Measurements from ENCODE around the gene PRXL2B. TPM values are rescaled to one million over a fixed set of nuclear protein-coding genes. Genes with fewer than 3 reads are reported as not detected.

PRXL2B gene
- total RNA-seq, 2 donors from 2014 or later, result 20.3 to 25.8 TPM

DNA sequence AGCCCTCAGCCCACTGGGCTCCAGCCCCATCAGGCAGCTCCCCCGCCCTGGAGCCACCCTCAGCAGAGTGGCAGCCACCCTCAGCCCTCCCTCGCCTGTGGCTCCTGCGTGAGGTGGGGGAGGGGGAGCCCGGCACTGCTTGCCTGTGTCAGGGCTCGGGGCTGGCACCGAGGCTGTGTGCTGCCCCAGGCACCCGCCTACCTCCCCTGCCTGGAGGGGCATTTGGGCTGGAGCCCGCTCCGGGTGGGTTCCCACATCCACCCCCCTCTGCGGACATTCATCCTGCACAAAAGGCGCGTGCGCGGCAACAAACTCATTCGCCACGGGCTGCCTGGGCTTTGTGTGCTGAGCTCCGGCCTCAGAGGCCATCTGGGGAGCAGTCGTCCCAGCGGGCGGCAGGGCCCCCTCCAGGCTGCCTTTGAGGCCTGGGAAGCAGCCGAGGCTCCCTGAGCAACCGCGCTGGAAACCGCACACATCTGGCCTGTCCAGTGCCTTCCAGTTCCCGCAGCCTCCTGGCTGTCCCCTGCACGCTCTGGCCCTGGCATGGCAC lies 43.0 kb upstream of the PRXL2B start:
- H3K27ac ChIP-seq, result no peak overlapping the region
- no peak for DNase-seq (ENCODE audit: low spot score)
- H3K4me1 ChIP-seq (replicated peaks), result peaks cover 20% of the 10 kb centered on the region

DNA sequence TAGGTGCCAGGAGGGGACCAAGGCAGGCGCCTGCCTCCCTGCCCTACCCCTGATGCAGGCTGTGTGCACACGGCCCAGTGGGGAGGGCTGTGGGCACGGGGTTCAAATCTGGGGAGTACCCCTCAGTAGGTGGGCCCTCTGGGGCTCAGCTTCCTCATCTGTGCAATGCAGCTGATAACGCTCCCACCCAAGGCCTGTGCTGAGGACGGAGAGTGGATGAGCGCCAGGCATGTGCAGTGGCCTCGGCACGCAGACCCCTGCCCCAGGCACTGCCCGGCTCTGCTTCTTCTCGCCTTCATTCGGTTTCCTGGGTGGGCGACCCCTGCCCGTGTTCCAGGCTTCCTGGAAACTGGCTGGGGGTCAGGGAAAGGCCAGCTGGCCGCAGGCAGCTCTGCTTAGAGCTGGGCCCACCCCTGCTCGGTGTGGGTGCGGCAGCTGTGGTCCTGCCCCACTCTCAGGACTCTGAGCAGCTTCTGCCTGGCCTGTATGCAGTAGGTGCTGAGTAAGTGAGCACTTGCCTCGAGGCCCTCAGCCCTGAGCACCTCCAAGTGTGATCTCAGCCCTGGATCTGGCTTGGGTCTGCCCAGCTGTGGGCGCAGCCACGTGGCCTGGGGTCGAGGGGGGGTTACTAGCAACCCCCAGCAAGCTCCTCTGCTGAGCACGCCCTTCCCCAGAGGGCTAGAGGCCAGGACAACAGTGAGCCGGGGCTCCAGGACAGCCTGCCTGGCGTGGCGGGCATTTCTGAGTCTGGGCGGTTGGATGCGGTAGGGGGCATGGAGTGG lies 42.3 kb upstream of the PRXL2B start:
- Histone ChIP-seq H3K9me3 (no peaks in the 10 kb centered on the region), H3K4me3 (no peak overlapping the region), H3K4me1 (replicated peaks) (peaks cover 25% of the 10 kb centered on the region), H3K36me3 (no peaks in the 10 kb centered on the region), H3K27me3 (replicated peaks; ENCODE audit: insufficient read depth) (no peaks in the 10 kb centered on the region), H3K27ac (peak overlapping the region in 1 of 2 donors; percentile 99)
- 69% methylated on average over 23 of the region's 26 CpGs for WGBS
- intact Hi-C loops (cut with DNase I), result no loop called here
- TF ChIP-seq POLR2AphosphoS5 (IDR thresholded peaks at IDR 0.05) (no peak), POLR2A (IDR thresholded peaks at IDR 0.05) (no peak)
- TF ChIP-seq, protein P1, sequence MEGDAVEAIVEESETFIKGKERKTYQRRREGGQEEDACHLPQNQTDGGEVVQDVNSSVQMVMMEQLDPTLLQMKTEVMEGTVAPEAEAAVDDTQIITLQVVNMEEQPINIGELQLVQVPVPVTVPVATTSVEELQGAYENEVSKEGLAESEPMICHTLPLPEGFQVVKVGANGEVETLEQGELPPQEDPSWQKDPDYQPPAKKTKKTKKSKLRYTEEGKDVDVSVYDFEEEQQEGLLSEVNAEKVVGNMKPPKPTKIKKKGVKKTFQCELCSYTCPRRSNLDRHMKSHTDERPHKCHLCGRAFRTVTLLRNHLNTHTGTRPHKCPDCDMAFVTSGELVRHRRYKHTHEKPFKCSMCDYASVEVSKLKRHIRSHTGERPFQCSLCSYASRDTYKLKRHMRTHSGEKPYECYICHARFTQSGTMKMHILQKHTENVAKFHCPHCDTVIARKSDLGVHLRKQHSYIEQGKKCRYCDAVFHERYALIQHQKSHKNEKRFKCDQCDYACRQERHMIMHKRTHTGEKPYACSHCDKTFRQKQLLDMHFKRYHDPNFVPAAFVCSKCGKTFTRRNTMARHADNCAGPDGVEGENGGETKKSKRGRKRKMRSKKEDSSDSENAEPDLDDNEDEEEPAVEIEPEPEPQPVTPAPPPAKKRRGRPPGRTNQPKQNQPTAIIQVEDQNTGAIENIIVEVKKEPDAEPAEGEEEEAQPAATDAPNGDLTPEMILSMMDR (IDR thresholded peaks at IDR 0.05), result no peak
- no peak for DNase-seq (ENCODE audit: low spot score)

More for the DNA sequence above, 43.0 kb upstream of the PRXL2B start:
- no peaks in the 10 kb centered on the region for H3K27me3 ChIP-seq (replicated peaks; ENCODE audit: insufficient read depth)
- TF ChIP-seq POLR2A (IDR thresholded peaks at IDR 0.05) (no peak), POLR2AphosphoS5 (IDR thresholded peaks at IDR 0.05) (no peak)
- TF ChIP-seq, protein P1 (IDR thresholded peaks at IDR 0.05), result no peak
- H3K36me3 ChIP-seq, result no peaks in the 10 kb centered on the region
- intact Hi-C loops (cut with DNase I), result no loop called here
- no peak overlapping the region for H3K4me3 ChIP-seq
- H3K9me3 ChIP-seq, result no peaks in the 10 kb centered on the region
- WGBS, result 19% methylated on average over 20 of the region's 26 CpGs

DNA sequence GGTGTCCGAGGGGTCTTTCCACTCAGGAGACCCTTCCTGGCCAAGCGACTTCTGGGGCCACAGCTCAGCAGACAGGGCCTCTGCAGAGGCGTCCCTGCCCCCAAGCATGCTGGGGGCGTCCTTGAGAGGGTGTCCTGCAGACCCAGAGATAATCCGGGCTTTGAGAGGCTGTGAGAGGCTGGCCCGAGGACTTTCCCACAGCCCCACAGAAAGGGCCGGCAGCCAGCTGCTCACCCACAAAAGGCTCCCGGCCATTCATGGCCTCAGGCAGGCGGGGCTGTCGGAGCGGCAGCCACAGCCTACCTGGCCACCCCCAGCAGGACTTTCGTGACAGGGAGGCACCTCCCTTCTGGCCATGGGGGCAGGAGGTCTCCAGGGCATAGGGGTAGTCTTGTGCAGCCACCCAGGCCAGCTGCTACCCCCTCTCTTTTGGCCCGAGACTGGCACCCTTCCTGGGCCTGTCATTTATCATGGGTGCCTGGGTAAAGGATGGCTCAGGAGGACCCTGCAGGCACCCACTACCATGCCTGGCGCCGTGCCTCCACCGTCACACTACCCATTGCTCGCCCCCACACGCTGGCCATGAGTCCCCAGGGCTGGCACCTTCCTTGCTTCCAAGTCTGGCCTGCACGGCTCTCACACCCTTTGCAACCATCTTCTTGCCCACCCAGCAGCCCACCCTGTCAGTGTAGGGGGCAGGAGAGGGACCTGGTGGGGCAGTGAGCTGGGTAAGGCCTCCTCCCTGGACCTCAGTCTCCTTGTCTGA lies 41.5 kb upstream of the PRXL2B start:
- Histone ChIP-seq H3K9me3 (no peaks in the 10 kb centered on the region), H3K27me3 (replicated peaks; ENCODE audit: insufficient read depth) (no peaks in the 10 kb centered on the region), H3K4me3 (no peak overlapping the region), H3K4me1 (replicated peaks) (peaks cover 26% of the 10 kb centered on the region), H3K27ac (peak overlapping the region; percentile 62 to 99), H3K36me3 (no peaks in the 10 kb centered on the region)
- intact Hi-C loops (cut with DNase I), result loop anchor here (5.0 kb wide), 1 partner anchor 348 kb away; no protein-coding TSS in a partner anchor
- 68% methylated on average over 19 of the region's 19 CpGs for WGBS
- DNase-seq (ENCODE audit: low spot score), result no peak
- TF ChIP-seq POLR2A (IDR thresholded peaks at IDR 0.05) (no peak), POLR2AphosphoS5 (IDR thresholded peaks at IDR 0.05) (no peak)
- TF ChIP-seq, protein P1 (IDR thresholded peaks at IDR 0.05), result no peak

DNA sequence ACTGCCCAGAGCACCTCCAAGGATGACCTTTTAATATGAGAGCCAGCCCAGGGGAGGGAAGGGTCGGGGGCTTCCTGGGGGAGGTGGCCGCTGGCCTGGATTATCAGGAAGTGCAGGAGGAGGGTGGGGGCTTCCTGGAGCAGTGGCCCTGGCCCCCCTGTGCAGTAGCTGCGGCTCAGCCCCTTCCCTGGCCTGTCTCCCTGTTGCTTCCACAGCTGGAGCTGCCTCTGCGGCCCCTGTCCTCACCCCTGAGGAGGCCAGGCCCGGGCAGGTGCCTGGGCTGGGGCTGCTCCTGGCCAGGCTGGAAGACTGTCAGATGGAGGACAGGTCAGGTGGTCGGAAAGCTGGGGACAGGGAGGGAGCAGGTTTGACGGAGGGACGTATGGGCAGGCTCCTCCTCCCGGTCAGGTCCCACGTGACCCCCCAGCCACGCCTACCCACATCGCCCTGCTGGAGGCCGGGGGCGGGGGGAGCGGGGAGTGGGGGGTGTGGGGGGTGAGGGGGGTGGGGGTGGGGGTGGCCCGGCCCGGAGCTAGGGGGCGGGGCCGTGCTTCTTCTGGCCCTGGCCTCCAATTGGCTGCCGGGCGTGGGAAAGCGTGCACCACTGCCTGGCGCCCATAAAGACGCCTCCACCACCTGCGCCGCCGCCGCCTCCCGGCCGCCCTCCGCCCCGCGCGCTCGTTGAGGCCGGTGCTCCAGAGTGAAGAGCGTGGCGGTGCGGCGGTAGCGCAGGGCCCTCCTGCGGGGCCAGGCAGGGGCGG lies 40.6 kb upstream of the PRXL2B start:
- no peaks in the 10 kb centered on the region for H3K27me3 ChIP-seq (replicated peaks; ENCODE audit: insufficient read depth)
- intact Hi-C loops (cut with DNase I), result loop anchor here (5.0 kb wide), 1 partner anchor 349 kb away; no protein-coding TSS in a partner anchor
- TF ChIP-seq, protein P1 (IDR thresholded peaks at IDR 0.05), result no peak
- TF ChIP-seq POLR2A (IDR thresholded peaks at IDR 0.05) (peak; percentile 35), POLR2AphosphoS5 (IDR thresholded peaks at IDR 0.05) (peak; percentile 63)

More for the DNA sequence above, 40.6 kb upstream of the PRXL2B start:
- Histone ChIP-seq H3K4me3 (peak overlapping the region; percentile 17 to 38), H3K27ac (peak overlapping the region; percentile 98 to 99), H3K4me1 (replicated peaks) (peaks cover 23% of the 10 kb centered on the region), H3K36me3 (no peaks in the 10 kb centered on the region), H3K9me3 (no peaks in the 10 kb centered on the region)
- 7% methylated on average over 34 of the region's 43 CpGs for WGBS
- DNase-seq (ENCODE audit: low spot score), result peak; percentile 89
